HepG2 (cell line): Measurements from ENCODE around the gene ELL. TPM values are rescaled to one million over a fixed set of nuclear protein-coding genes. Genes with fewer than 3 reads are reported as not detected.

Experiments
- ARID2 ChIP-seq: sonication (generic); formaldehyde crosslinking; IDR thresholded peaks from 2 replicates; pipeline ENCODE4 v1.8.1; 2022; ENCODE audit warnings: mild to moderate bottlenecking, missing genetic modification reagents, borderline replicate concordance
- ATF1 ChIP-seq: IDR thresholded peaks from 2 replicates; pipeline ENCODE4 v1.6.1; 2016; ENCODE audit warnings: mild to moderate bottlenecking, control low read depth
- FOXO1 ChIP-seq: sonication (generic); formaldehyde crosslinking; IDR thresholded peaks from 2 replicates; pipeline ENCODE4 v1.4.0; 2020; ENCODE audit warnings: missing genetic modification reagents
- GMEB1 ChIP-seq: sonication (generic); formaldehyde crosslinking; IDR thresholded peaks from 2 replicates; pipeline ENCODE4 v1.5.1; 2020; ENCODE audit warnings: missing genetic modification reagents, mild to moderate bottlenecking, borderline replicate concordance
- HNRNPLL ChIP-seq: fragments of 200-400 bp; formaldehyde crosslinking; IDR thresholded peaks from 2 replicates; pipeline ENCODE4 v1.6.1; 2017; ENCODE audit warnings: mild to moderate bottlenecking, low read depth, low read length; ENCODE audit not compliant: poor library complexity, severe bottlenecking
- IKZF5 ChIP-seq: IDR thresholded peaks from 2 replicates; pipeline ENCODE4 v1.6.1; 2018; ENCODE audit warnings: missing genetic modification reagents, mild to moderate bottlenecking, missing compliant biosample characterization
- MEIS1 ChIP-seq: sonication (generic); formaldehyde crosslinking; IDR thresholded peaks from 2 replicates; pipeline ENCODE4 v1.9.0; 2021; ENCODE audit warnings: mild to moderate bottlenecking, missing genetic modification reagents, moderate library complexity, borderline replicate concordance
- MTERF4 ChIP-seq: sonication (generic); formaldehyde crosslinking; IDR thresholded peaks from 2 replicates; pipeline ENCODE4 v1.8.0; 2023; ENCODE audit warnings: mild to moderate bottlenecking, missing genetic modification reagents
- MXD1 ChIP-seq: sonication (generic); formaldehyde crosslinking; IDR thresholded peaks from 2 replicates; pipeline ENCODE4 v1.4.0; 2020; ENCODE audit warnings: mild to moderate bottlenecking, missing genetic modification reagents
- NBN ChIP-seq: fragments of 450-650 bp; conservative IDR thresholded peaks from 2 replicates; pipeline ENCODE4 v1.6.1; 2017
- NCOR1 ChIP-seq: fragments of 200-600 bp; sonication (generic); IDR thresholded peaks from 2 replicates; pipeline ENCODE4 v1.7.0; 2017; ENCODE audit warnings: antibody characterized with exemption, low read length, borderline replicate concordance
- RBM39 ChIP-seq: fragments of 200-400 bp; formaldehyde crosslinking; IDR thresholded peaks from one replicate; pipeline ENCODE4 v1.6.1; 2018; ENCODE audit warnings: antibody characterized with exemption, mild to moderate bottlenecking, low read depth, low read length; ENCODE audit not compliant: poor library complexity, severe bottlenecking
- SAFB2 ChIP-seq: sonication (generic); formaldehyde crosslinking; IDR thresholded peaks from 2 replicates; pipeline ENCODE4 v1.5.1; 2020; ENCODE audit warnings: missing genetic modification reagents, low read depth, mild to moderate bottlenecking, borderline replicate concordance
- SMC3 ChIP-seq: IDR thresholded peaks from 2 replicates; pipeline ENCODE4 v1.6.1; 2011; ENCODE audit warnings: low read length, improper control_type of control experiment
- SP4 ChIP-seq: sonication (generic); formaldehyde crosslinking; IDR thresholded peaks from 2 replicates; pipeline ENCODE4 v1.8.1; 2023; ENCODE audit warnings: mild to moderate bottlenecking, missing genetic modification reagents
- SRF ChIP-seq: IDR thresholded peaks from 2 replicates; pipeline ENCODE4 v1.6.1; 2011; ENCODE audit warnings: mild to moderate bottlenecking, low read depth, low read length, moderate library complexity
- STAG1 ChIP-seq: sonication (generic); formaldehyde crosslinking; IDR thresholded peaks from 2 replicates; pipeline ENCODE4 v1.4.0; 2020; ENCODE audit warnings: missing genetic modification reagents
- TFE3 ChIP-seq: IDR thresholded peaks from 2 replicates; pipeline ENCODE4 v1.6.1; 2016
- ZGPAT ChIP-seq: IDR thresholded peaks from 2 replicates; pipeline ENCODE4 v1.6.1; 2016; ENCODE audit warnings: mild to moderate bottlenecking
- ZNF350 ChIP-seq: sonication (generic); formaldehyde crosslinking; IDR thresholded peaks from 2 replicates; pipeline ENCODE4 v1.4.0; 2020; ENCODE audit warnings: mild to moderate bottlenecking, low read depth, missing genetic modification reagents, borderline replicate concordance
- ZNF780A ChIP-seq: sonication (generic); formaldehyde crosslinking; IDR thresholded peaks from 2 replicates; pipeline ENCODE4 v1.8.0; 2022; ENCODE audit warnings: mild to moderate bottlenecking, missing genetic modification reagents, moderate library complexity
- ZSCAN21 ChIP-seq: sonication (generic); formaldehyde crosslinking; IDR thresholded peaks from 2 replicates; pipeline ENCODE4 v1.8.0; 2022; ENCODE audit warnings: mild to moderate bottlenecking, missing genetic modification reagents, moderate library complexity, borderline replicate concordance
- polyA plus RNA-seq, 8 experiments: library from polyadenylated mRNA; depleted of rRNA in 3 of 8; stranded (reverse) in 7 of 8; unstranded in 1 of 8; fragments of >200 nt; fragmentation: Illumina TruSeq in 4 of 8; extraction: Trizol in 4 of 8; gene quantifications; 2 replicates each; pipeline versions ENCODE4 v1.2.1 to v1.2.3, GENCODE V29; 2011 to 2016; ENCODE audit warnings: low read depth in 4 of 8, missing spikeins in 1 of 8, mixed read lengths in 1 of 8; ENCODE audit not compliant: insufficient read depth in 1 of 8
- total RNA-seq, 5 experiments: library from RNA; depleted of rRNA; stranded (reverse); fragments of >200 nt; fragmentation: Illumina TruSeq; extraction: Trizol; gene quantifications; 2 replicates each; pipeline ENCODE4 v1.2.3, GENCODE V29; 2016; ENCODE audit warnings: low read depth in 1 of 5

ELL gene
- total and polyA plus RNA-seq, 2 of the 13 experiments (the other 11 are each of a cell fraction or from before 2014, with no cell fraction given): 3.7 to 5.4 TPM

- peak; percentile 67; the same call in 1 of the 2 replicates for TF ChIP-seq ATF1 (CRISPR knock-in tag)
- peak; percentile 57 for TF ChIP-seq RBM39
- no peak for TF ChIP-seq TFE3 (CRISPR knock-in tag)
- peak; percentile 4; the same call in 1 of the 2 replicates for TF ChIP-seq STAG1 (CRISPR knock-in tag)
- peak; percentile 65; the same call in 1 of the 2 replicates for TF ChIP-seq SRF
- TF ChIP-seq FOXO1 (CRISPR knock-in tag): no peak
- peak; percentile 44 for TF ChIP-seq HNRNPLL
- TF ChIP-seq ZNF780A (CRISPR knock-in tag): no peak
- TF ChIP-seq IKZF5: no peak
- TF ChIP-seq SAFB2: no peak
- TF ChIP-seq ZGPAT (CRISPR knock-in tag): no peak
- peak; percentile 6; the same call in 1 of the 2 replicates for TF ChIP-seq NCOR1
- TF ChIP-seq SP4 (CRISPR knock-in tag): peak; percentile 95
- TF ChIP-seq MTERF4 (CRISPR knock-in tag): no peak
- no peak for TF ChIP-seq MXD1 (CRISPR knock-in tag)
- TF ChIP-seq ZSCAN21 (CRISPR knock-in tag): no peak
- TF ChIP-seq GMEB1 (CRISPR knock-in tag): peak; percentile 91; the same call in 1 of the 2 replicates
- no peak for TF ChIP-seq NBN
- no peak for TF ChIP-seq SMC3
- no peak for TF ChIP-seq ZNF350 (CRISPR knock-in tag)
- no peak for TF ChIP-seq ARID2 (CRISPR knock-in tag)
- peak; percentile 6; the same call in 1 of the 2 replicates for TF ChIP-seq MEIS1
These were observed 423 bp upstream of the ELL start (continued) for GRCh38 chr19:18522124-18522861.
